Measurements from ENCODE around the gene PRKAR1B. TPM values are rescaled to one million over a fixed set of nuclear protein-coding genes. Genes with fewer than 3 reads are reported as not detected.

Gene PRKAR1B
- total and polyA plus RNA-seq, 9 donors, result 14.3 to 49.0 (median 34.0) TPM

- no peaks in the 10 kb centered on the region for H3K36me3 ChIP-seq
- H3K27ac ChIP-seq, result no peak overlapping the region
- DNase-seq, result no peak
- no peak overlapping the region for H3K4me3 ChIP-seq
- H3K27me3 ChIP-seq, result no peaks in the 10 kb centered on the region
- 87 to 88% (median 88%) methylated on average over 28 of the region's 28 CpGs for WGBS, 3 donors
- TF ChIP-seq POLR2A (IDR thresholded peaks at IDR 0.05) (no peak), EP300 (IDR thresholded peaks at IDR 0.05) (no peak), CTCF (IDR thresholded peaks at IDR 0.05) (no peak)
- H3K4me1 ChIP-seq (ENCODE audit: insufficient read depth), result peaks cover 2% of the 10 kb centered on the region
- intact Hi-C loops (cut with DNase I), result loop anchor here in 1 of 4 donors (10.0 kb wide), 1 partner anchor 753 kb away; no protein-coding TSS in a partner anchor
- no peaks in the 10 kb centered on the region for H3K9me3 ChIP-seq
Observed at GRCh38 chr7:542131-542712, 184.9 kb downstream of the PRKAR1B start.

GRCh38 chr7:541661-542060 lies 185.4 kb downstream of the PRKAR1B start:
- Histone ChIP-seq H3K36me3 (no peaks in the 10 kb centered on the region), H3K9me3 (no peaks in the 10 kb centered on the region), H3K4me1 (ENCODE audit: insufficient read depth) (peaks cover 2% of the 10 kb centered on the region), H3K27ac (no peak overlapping the region), H3K27me3 (no peaks in the 10 kb centered on the region), H3K4me3 (no peak overlapping the region)
- DNase-seq, result no peak
- intact Hi-C loops (cut with DNase I), result loop anchor here in 1 of 4 donors (10.0 kb wide), 1 partner anchor 753 kb away; no protein-coding TSS in a partner anchor
- WGBS, 3 donors, result 86 to 91% (median 86%) methylated on average over 17 of the region's 17 CpGs
- TF ChIP-seq CTCF (IDR thresholded peaks at IDR 0.05), result no peak
- TF ChIP-seq POLR2A (IDR thresholded peaks at IDR 0.05), result no peak
- TF ChIP-seq EP300 (IDR thresholded peaks at IDR 0.05), result no peak

- no peaks in the 10 kb centered on the region for H3K9me3 ChIP-seq
- TF ChIP-seq EP300 (IDR thresholded peaks at IDR 0.05) (no peak), POLR2A (IDR thresholded peaks at IDR 0.05) (no peak), CTCF (IDR thresholded peaks at IDR 0.05) (no peak)
Observed at GRCh38 chr7:540997-541396, 186.1 kb downstream of the PRKAR1B start.

GRCh38 chr7:540579-540978 lies 186.5 kb downstream of the PRKAR1B start:
- intact Hi-C loops (cut with DNase I), result loop anchor here in 1 of 4 donors (10.0 kb wide), 1 partner anchor 754 kb away; no protein-coding TSS in a partner anchor
- H3K4me3 ChIP-seq, result no peak overlapping the region
- DNase-seq, result no peak
- TF ChIP-seq CTCF (IDR thresholded peaks at IDR 0.05), result no peak
- peaks cover 2% of the 10 kb centered on the region for H3K4me1 ChIP-seq (ENCODE audit: insufficient read depth)
- no peaks in the 10 kb centered on the region for H3K27me3 ChIP-seq
- WGBS, 3 donors, result 93 to 98% (median 98%) methylated on average over 14 of the region's 14 CpGs
- no peaks in the 10 kb centered on the region for H3K9me3 ChIP-seq
- no peak overlapping the region for H3K27ac ChIP-seq
- H3K36me3 ChIP-seq, result no peaks in the 10 kb centered on the region

More at GRCh38 chr7:540997-541396, 186.1 kb downstream of the PRKAR1B start:
- 89 to 91% (median 91%) methylated on average over 6 to 12 of the region's 12 CpGs for WGBS, 3 donors
- Histone ChIP-seq H3K36me3 (no peaks in the 10 kb centered on the region), H3K27ac (no peak overlapping the region), H3K4me3 (no peak overlapping the region), H3K27me3 (no peaks in the 10 kb centered on the region), H3K4me1 (ENCODE audit: insufficient read depth) (peaks cover 2% of the 10 kb centered on the region)
- no peak for DNase-seq
- intact Hi-C loops (cut with DNase I), result loop anchor here in 1 of 4 donors (10.0 kb wide), 1 partner anchor 754 kb away; no protein-coding TSS in a partner anchor
